Mucosa of descending colon (tissue), 3 donors: ENCODE data around the gene IGSF22. TPM values are rescaled to one million over a fixed set of nuclear protein-coding genes. Genes with fewer than 3 reads are reported as not detected.

ENCODE experiments used
- ATAC-seq: fragments of 200-7000 bp; cut with Tn5 transposase; one replicate; pipeline ENCODE4 v1.9.1; 2020; ENCODE audit warnings: mild to moderate bottlenecking, moderate library complexity
- DNase-seq, 3 donors: peaks; one replicate each; pipeline ENCODE4 v3.0.0-alpha.2; 2020
- H3K36me3 ChIP-seq: fragments of 200-600 bp; one replicate; pipeline ENCODE4 v1.8.0; 2021; ENCODE audit warnings: low read depth, mild to moderate bottlenecking
- H3K4me1 ChIP-seq: fragments of 200-600 bp; one replicate; pipeline ENCODE4 v1.8.0; 2021; ENCODE audit warnings: low read depth, mild to moderate bottlenecking
- H3K4me3 ChIP-seq: fragments of 200-600 bp; one replicate; pipeline ENCODE4 v1.8.0; 2021; ENCODE audit warnings: mild to moderate bottlenecking
- H3K9me3 ChIP-seq: fragments of 200-600 bp; one replicate; pipeline ENCODE4 v1.8.0; 2021; ENCODE audit warnings: mild to moderate bottlenecking
- intact Hi-C, 2 donors: fragments of 100-400 bp; cut with DNase I in 1 of 2; cut with micrococcal nuclease in 1 of 2; formaldehyde crosslinking; loops; one replicate each; pipeline versions ENCODE4 v1.11.0 to v1.11.1; 2022; cut with DNase I, micrococcal nuclease
- total RNA-seq, 3 donors: library from RNA; stranded (reverse); fragmentation: NEBNext Ultra II Directional in 2 of 3; extraction: Animal tissue kit (Norgen Biotek cat#: 25700) in 2 of 3; gene quantifications; one replicate each; pipeline versions ENCODE4 v1.2.1 to v1.2.4, GENCODE V29; 2021 to 2023
- TF ChIP-seq, protein P1 (sequence below): fragments of 200-600 bp; IDR thresholded peaks from one replicate; pipeline ENCODE4 v1.8.0; 2022; ENCODE audit warnings: antibody characterized with exemption, mild to moderate bottlenecking
- donor health status: DM: no; HTN: no; CAD: no; lungs with moderate emphysema.
- donor health status: DM: no; HTN: no; CAD: no.
- donor health status: DM: no; HTN: yes; CAD: no.

The IGSF22 gene
- total RNA-seq, 3 donors from 2014 or later: 1.1 to 1.5 (median 1.5) TPM

DNA sequence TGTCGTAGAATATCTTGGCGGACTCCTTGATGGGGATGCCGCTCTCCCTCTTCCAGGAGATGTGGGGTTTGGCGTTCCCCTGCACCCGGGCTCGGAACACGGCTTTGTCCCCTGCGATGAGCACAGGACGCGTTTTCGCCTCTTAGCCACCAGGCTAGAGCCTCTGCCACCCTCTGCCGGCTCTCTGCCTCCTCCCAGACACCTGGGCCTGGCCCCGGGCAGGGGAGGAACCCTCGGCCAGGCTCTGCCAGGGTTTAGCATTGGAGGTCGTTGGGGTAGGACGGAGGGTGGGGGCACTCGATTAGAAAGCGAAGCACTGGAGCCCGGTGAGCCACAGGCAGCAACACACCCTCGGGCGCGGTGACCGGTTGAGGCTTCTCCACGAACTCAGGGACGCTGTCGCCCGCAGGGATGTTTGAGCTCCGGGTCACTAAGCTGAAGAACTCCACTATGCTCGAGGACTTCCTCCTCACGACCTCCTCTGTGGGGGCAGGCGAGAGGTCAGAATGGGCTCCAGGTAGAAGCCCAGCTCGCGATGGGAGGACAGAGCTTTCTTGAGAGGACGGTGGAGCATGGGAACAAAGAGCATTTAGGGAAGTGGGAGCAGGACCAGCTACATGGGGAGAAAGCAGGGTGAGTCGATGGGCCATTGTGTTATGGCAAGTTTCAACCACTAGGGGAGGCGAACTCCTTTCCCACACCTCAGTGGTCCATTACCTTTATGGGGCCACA is 4.3 kb downstream of the IGSF22 start:
- DNase-seq (peak in 2 of 3 donors; percentile 53 to 71), ATAC-seq (peak; percentile 75)
- H3K4me3 ChIP-seq: no peak overlapping the region
- intact Hi-C loops: no loop called here
- no peaks in the 10 kb centered on the region for H3K36me3 ChIP-seq
- TF ChIP-seq, protein P1, sequence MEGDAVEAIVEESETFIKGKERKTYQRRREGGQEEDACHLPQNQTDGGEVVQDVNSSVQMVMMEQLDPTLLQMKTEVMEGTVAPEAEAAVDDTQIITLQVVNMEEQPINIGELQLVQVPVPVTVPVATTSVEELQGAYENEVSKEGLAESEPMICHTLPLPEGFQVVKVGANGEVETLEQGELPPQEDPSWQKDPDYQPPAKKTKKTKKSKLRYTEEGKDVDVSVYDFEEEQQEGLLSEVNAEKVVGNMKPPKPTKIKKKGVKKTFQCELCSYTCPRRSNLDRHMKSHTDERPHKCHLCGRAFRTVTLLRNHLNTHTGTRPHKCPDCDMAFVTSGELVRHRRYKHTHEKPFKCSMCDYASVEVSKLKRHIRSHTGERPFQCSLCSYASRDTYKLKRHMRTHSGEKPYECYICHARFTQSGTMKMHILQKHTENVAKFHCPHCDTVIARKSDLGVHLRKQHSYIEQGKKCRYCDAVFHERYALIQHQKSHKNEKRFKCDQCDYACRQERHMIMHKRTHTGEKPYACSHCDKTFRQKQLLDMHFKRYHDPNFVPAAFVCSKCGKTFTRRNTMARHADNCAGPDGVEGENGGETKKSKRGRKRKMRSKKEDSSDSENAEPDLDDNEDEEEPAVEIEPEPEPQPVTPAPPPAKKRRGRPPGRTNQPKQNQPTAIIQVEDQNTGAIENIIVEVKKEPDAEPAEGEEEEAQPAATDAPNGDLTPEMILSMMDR: peak; percentile 64
- peaks cover 6% of the 10 kb centered on the region for H3K4me1 ChIP-seq
- H3K9me3 ChIP-seq: no peaks in the 10 kb centered on the region

DNA sequence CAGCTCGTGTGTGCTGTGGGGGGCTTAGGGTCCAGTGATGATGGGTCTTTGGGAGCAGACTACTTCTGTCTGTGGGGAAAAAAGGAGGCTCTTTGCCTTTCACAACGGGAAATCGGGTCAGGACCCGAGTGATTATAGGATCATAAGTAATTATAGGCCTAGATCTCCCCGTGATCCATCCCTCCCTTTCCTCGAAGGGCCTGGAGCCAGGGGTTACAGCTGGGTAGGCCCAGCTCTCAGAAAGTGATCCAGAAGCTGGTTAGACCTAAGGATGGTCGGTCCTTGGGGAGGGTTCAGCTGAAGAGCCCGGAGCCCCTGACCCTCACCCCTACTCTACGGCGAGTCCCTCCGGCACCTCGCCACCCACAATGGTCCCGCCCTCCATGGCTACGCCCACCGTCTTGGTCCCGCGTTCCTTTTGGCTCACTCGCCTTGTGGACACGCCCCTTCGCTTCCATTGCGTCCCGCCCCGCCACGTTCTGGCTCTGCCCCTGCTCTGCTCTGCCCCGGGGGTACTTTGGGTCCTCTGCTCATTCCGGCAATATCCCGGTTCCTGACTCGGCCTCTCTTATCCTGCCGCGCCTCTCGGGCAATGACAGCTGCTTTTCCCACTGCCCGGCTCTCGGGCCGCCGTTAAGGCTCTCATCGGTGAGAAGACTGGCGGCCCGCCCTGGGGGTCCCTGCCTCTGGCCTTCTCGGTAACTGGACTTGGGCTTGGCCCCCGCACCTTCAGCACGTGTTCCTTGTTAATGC is 5.0 kb downstream of the IGSF22 start:
- Histone ChIP-seq H3K4me3 (no peak overlapping the region), H3K4me1 (peaks cover 6% of the 10 kb centered on the region), H3K9me3 (no peaks in the 10 kb centered on the region), H3K36me3 (no peaks in the 10 kb centered on the region)
- intact Hi-C loops: no loop called here
- DNase-seq (peak; percentile 84 to 87 (median 85)), ATAC-seq (peak; percentile 90)
- TF ChIP-seq, protein P1: no peak

DNA sequence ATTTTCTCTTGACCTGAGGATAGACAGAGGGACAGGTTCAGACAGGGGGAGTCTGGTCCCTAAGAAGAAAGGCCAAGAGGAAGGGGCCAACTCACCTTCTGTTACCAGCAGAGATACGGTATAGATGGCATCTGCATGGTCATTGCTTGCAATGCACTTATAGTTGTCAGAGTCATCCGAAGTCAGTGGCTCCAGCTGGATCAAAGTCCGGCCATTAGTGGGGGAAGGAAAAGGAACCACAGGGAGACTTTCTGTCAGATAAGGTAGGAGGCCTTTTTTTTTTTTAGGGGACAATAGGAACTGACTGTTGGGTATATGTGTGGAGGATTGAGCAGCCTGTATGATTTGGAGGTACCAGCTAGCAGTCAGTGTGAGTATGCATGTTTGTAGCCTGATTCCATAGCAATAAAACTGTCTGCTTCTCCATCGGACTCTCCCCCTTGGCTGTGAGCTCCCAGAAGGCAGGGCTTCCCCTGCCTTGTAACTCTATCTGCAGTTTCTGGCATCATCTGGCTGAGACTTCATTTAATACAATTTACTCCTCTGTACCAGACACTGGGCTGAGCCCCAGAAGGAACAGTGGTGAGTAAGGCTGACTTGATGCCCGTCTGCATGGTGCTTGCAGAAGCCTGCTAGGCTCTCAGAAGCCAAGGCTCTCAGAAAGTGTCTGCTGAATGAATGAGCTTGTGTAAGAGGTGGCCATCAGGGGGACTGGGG is 5.7 kb downstream of the IGSF22 start:
- intact Hi-C loops: no loop called here
- Histone ChIP-seq H3K36me3 (no peaks in the 10 kb centered on the region), H3K4me3 (no peak overlapping the region), H3K9me3 (no peaks in the 10 kb centered on the region), H3K4me1 (peaks cover 6% of the 10 kb centered on the region)
- ATAC-seq (no peak), DNase-seq (no peak)
- TF ChIP-seq, protein P1: no peak

GRCh38 chr11:18715476-18715875 is 10.5 kb downstream of the IGSF22 start:
- no peaks in the 10 kb centered on the region for H3K36me3 ChIP-seq
- no peak overlapping the region for H3K4me3 ChIP-seq
- intact Hi-C loops: no loop called here
- H3K9me3 ChIP-seq: no peaks in the 10 kb centered on the region
- DNase-seq (no peak), ATAC-seq (no peak)
- H3K4me1 ChIP-seq: no peaks in the 10 kb centered on the region
- TF ChIP-seq, protein P1: no peak

DNA sequence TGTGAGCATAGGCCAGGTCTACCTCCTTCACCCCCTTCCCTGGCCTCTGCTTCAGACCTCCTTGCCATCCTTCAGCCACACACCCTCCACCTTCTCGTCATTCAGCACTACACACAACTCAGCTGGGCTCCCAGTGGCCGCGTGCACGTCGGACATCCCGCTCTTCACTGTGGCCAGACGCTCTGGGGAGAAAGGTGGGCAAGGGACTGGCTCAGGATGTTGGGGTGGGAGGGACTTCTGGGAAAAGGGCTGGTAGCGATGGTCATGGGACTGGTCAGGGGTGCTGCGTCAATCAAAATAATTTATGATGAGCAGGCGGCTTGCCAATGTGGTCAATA is 11.6 kb downstream of the IGSF22 start:
- Histone ChIP-seq H3K9me3 (no peaks in the 10 kb centered on the region), H3K36me3 (no peaks in the 10 kb centered on the region), H3K4me1 (no peaks in the 10 kb centered on the region), H3K4me3 (no peak overlapping the region)
- intact Hi-C loops: no loop called here
- ATAC-seq: no peak
- DNase-seq: no peak
- TF ChIP-seq, protein P1: no peak
